Fibroblast of lung (primary cell): Measurements from ENCODE around the gene SRGAP2B. TPM values are rescaled to one million over a fixed set of nuclear protein-coding genes. Genes with fewer than 3 reads are reported as not detected.
"Not testable (repeated sequence)": the region's sequence is repeated elsewhere in the genome, so short reads cannot be mapped to it uniquely, and the experiment has no call there.

Experiments used
- DNase-seq, 2 donors: peaks; one replicate each; pipeline versions ENCODE4 v3.0.0 to v3.0.0-alpha.2; 2010; ENCODE audit warnings: low read depth in 2 of 2
- H2AFZ ChIP-seq: 2 replicates; pipeline ENCODE4 v1.5.1; 2012; ENCODE audit warnings: low read length, control low read depth, inconsistent platforms
- H3K27ac ChIP-seq: 2 replicates; pipeline ENCODE4 v1.5.1; 2011; ENCODE audit warnings: low read length, control low read depth; ENCODE audit not compliant: insufficient read depth
- H3K27me3 ChIP-seq: 2 replicates; pipeline ENCODE4 v1.5.1; 2011; ENCODE audit warnings: mild to moderate bottlenecking, low read length; ENCODE audit not compliant: control insufficient read depth, insufficient read depth
- H3K36me3 ChIP-seq: 2 replicates; pipeline ENCODE4 v1.5.1; 2011; ENCODE audit warnings: low read length; ENCODE audit not compliant: control insufficient read depth, insufficient read depth
- H3K4me1 ChIP-seq: 2 replicates; pipeline ENCODE4 v1.5.1; 2011; ENCODE audit warnings: low read length; ENCODE audit not compliant: control insufficient read depth, insufficient read depth; ENCODE audit errors: extremely low read depth
- H3K4me2 ChIP-seq: 2 replicates; pipeline ENCODE4 v1.5.1; 2011; ENCODE audit warnings: low read length, control low read depth; ENCODE audit not compliant: insufficient read depth; ENCODE audit errors: extremely low read depth
- H3K4me3 ChIP-seq, 4 experiments: fragments of 200-600 bp in 1 of 4; sonication (generic) in 1 of 4; replicated peaks in 1 of 4; 2 replicates each; pipeline ENCODE4 v1.5.1; 2011 to 2016; ENCODE audit warnings: low read length in 4 of 4, low read depth in 3 of 4, mild to moderate bottlenecking in 3 of 4, control low read depth in 2 of 4, inconsistent platforms in 1 of 4, mixed read lengths in 1 of 4; ENCODE audit not compliant: insufficient read depth in 1 of 4; ENCODE audit errors: control extremely low read depth in 1 of 4
- H3K79me2 ChIP-seq: 2 replicates; pipeline ENCODE4 v1.5.1; 2012; ENCODE audit warnings: mild to moderate bottlenecking, low read length, inconsistent platforms; ENCODE audit not compliant: control insufficient read depth, insufficient read depth
- H3K9ac ChIP-seq: 2 replicates; pipeline ENCODE4 v1.5.1; 2011; ENCODE audit warnings: mild to moderate bottlenecking, low read length, control low read depth; ENCODE audit not compliant: insufficient read depth
- H3K9me3 ChIP-seq: 2 replicates; pipeline ENCODE4 v1.5.1; 2012; ENCODE audit warnings: low read depth, low read length; ENCODE audit not compliant: control insufficient read depth, insufficient read depth
- H4K20me1 ChIP-seq: 2 replicates; pipeline ENCODE4 v1.5.1; 2011; ENCODE audit warnings: low read length; ENCODE audit not compliant: control insufficient read depth, insufficient read depth; ENCODE audit errors: extremely low read depth
- polyA plus RNA-seq, 2 donors: library from polyadenylated mRNA; depleted of rRNA in 1 of 2; stranded (reverse) in 1 of 2; unstranded in 1 of 2; fragments of >200 nt; gene quantifications; 2 replicates each; pipeline ENCODE4 v1.2.1, GENCODE V29; 2011 to 2012; ENCODE audit warnings: missing spikeins in 1 of 2
- total RNA-seq: library from RNA; depleted of rRNA; stranded (reverse); fragments of >200 nt; gene quantifications from 2 replicates; pipeline ENCODE4 v1.2.1, GENCODE V29; 2014

SRGAP2B gene
- total and polyA plus RNA-seq, 2 donors (not counting 1 experiment from before 2014, with no cell fraction given) = 24.8 to 32.7 TPM

DNA sequence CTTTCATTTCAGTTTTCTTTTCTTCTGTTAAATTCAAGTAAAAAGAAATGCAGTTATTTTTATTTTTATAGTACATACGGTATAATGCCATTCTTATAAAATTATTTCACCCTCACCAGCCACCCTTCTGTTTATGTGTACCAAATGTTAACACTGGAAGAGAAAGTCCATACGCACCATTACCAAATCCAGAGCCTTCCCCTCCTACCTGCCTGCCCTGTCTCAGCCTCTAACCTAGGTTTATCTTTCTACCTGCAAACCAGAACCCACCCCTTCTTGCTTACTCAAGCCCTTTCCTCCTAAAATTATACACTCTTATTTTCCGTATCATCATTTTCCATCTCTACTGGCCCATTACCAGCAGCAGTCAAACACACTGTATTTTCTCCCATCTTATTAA is 84.5 kb downstream of the SRGAP2B start:
- not testable (repeated sequence) for H3K27me3 ChIP-seq, H3K79me2 ChIP-seq, H3K9me3 ChIP-seq, H2AFZ ChIP-seq, H3K9ac ChIP-seq, H3K4me3 ChIP-seq, H3K4me1 ChIP-seq, DNase-seq, H3K4me2 ChIP-seq, H4K20me1 ChIP-seq, H3K27ac ChIP-seq, H3K36me3 ChIP-seq

DNA sequence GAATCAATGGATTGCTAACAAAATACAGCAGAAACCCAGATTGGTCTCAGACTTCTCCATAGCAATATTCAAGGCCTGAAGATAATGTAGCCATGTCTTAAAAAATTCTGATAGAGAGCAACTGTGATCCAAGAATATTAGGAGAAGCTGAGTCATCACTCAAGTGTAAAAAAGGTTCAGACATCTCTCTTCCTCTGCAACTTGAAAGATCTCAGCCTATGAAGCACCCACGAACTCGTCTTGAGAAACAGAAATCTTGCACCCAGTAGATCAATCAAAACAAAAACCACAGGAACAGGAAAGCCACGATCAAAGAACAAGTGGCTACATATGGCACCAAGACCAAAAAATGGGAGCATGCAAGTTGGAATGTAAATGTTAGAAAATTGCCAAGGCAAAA is 85.2 kb downstream of the SRGAP2B start:
- not testable (repeated sequence) for H3K79me2 ChIP-seq, H3K9ac ChIP-seq, H3K36me3 ChIP-seq, H3K9me3 ChIP-seq, H3K4me1 ChIP-seq, H3K27me3 ChIP-seq, DNase-seq, H3K4me3 ChIP-seq, H3K4me2 ChIP-seq, H2AFZ ChIP-seq, H3K27ac ChIP-seq, H4K20me1 ChIP-seq

- not testable (repeated sequence) for H3K9ac ChIP-seq, H3K4me3 ChIP-seq, DNase-seq, H3K79me2 ChIP-seq, H3K27ac ChIP-seq, H3K9me3 ChIP-seq, H3K4me1 ChIP-seq, H2AFZ ChIP-seq, H3K36me3 ChIP-seq, H3K4me2 ChIP-seq, H4K20me1 ChIP-seq, H3K27me3 ChIP-seq
Observed at GRCh38 chr1:145008388-145008787, 86.7 kb downstream of the SRGAP2B start.

DNA sequence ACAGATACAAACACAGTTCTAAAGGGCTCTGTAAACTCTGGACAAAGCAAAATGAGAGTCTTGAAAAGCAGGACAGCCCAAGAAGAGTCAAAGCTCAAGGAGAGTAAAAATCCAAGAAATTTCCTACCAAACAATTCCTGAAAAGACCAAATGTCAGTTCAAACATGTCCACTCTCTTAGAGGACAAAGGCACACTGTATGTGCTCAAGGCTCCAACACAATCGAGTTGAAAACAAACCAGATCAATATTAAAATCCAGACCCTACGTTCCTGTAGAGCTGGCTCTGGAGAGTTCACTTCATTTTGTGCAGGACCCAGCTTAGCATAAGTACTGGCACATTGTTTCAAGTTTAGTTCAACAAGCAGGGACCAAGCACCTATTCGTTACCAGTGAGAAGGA is 90.0 kb downstream of the SRGAP2B start:
- H3K36me3 ChIP-seq, H2AFZ ChIP-seq, H3K27me3 ChIP-seq, H3K4me2 ChIP-seq, H3K9me3 ChIP-seq, H3K79me2 ChIP-seq, H3K4me1 ChIP-seq, H3K9ac ChIP-seq, H4K20me1 ChIP-seq, H3K27ac ChIP-seq, H3K4me3 ChIP-seq, DNase-seq: not testable (repeated sequence)

DNA sequence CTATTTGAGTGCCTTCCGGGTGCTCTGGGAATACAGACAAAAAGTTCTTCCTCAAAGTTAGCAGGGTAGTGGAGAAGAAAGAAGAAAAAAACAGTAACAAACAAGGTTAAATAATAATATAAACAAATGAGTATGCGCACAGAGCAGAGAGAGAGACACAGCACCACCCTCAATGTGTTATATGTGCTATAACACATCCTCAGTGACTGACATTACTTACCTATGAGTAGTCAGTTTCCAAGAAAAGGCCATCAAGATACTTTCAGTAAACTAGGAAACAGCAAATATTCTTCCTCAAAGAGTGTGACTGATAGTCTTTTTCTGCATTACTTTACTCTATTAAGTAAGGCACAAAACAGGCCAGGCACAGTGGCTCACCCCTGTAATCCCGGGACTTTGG is 93.7 kb downstream of the SRGAP2B start:
- not testable (repeated sequence) for H3K9me3 ChIP-seq, H3K27ac ChIP-seq, H3K4me1 ChIP-seq, H3K36me3 ChIP-seq, H3K9ac ChIP-seq, H3K79me2 ChIP-seq, H3K4me2 ChIP-seq, DNase-seq, H3K4me3 ChIP-seq, H4K20me1 ChIP-seq, H2AFZ ChIP-seq, H3K27me3 ChIP-seq

GRCh38 chr1:145000743-145001326 is 94.3 kb downstream of the SRGAP2B start:
- not testable (repeated sequence) for H3K27ac ChIP-seq, H3K9ac ChIP-seq, H4K20me1 ChIP-seq, DNase-seq, H3K9me3 ChIP-seq, H3K27me3 ChIP-seq, H3K4me3 ChIP-seq, H2AFZ ChIP-seq, H3K4me1 ChIP-seq, H3K36me3 ChIP-seq, H3K79me2 ChIP-seq, H3K4me2 ChIP-seq

DNA sequence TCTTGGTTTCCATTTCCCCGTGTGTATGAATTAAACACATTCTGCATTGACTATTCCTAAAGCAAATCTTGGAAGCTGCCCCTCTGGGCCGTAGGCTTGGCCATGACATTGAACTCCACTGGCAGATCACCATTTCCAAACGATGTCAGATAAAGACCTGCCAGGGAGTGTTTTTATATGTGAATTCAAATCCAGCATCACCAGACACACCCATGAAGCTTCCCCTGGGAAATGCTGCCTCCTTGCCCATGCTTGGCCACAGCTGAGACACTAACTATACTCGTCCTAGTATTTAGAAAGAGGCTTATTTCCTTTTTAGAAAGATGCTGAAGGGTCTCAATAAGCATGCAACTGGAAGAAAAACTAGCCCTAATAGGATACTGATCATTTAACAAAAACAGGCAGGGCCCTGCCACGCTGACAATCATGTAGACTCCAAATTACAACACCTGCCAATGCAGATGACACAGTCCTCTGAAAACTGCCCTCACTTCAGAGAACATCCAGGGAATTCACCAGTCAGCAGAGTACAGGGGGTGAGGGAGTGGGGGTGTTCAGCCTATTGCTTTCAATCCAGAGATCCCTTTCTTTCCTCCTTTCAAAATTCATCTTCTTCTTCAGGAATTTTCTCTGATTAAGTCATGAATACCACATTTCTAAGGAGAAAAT is 94.9 kb downstream of the SRGAP2B start:
- not testable (repeated sequence) for H3K79me2 ChIP-seq, H4K20me1 ChIP-seq, H3K9ac ChIP-seq, H3K4me1 ChIP-seq, H3K36me3 ChIP-seq, DNase-seq, H2AFZ ChIP-seq, H3K27ac ChIP-seq, H3K4me2 ChIP-seq, H3K27me3 ChIP-seq, H3K9me3 ChIP-seq, H3K4me3 ChIP-seq
